GM19025 (cell line): Measurements from ENCODE around the gene PPP1R11.
"Not testable (repeated sequence)": the region's sequence is repeated elsewhere in the genome, so short reads cannot be mapped to it uniquely, and the experiment has no call there.

Source experiments
- ATAC-seq: cut with Tn5 transposase; IDR thresholded peaks from one replicate; pipeline ENCODE4 v1.9.1; 2021; ENCODE audit warnings: mild to moderate bottlenecking, low read depth, moderate library complexity; ENCODE audit not compliant: unreplicated experiment

Gene PPP1R11

GRCh38 chr6:30093951-30094661 is 27.1 kb downstream of the PPP1R11 start:
- no peak for ATAC-seq

DNA sequence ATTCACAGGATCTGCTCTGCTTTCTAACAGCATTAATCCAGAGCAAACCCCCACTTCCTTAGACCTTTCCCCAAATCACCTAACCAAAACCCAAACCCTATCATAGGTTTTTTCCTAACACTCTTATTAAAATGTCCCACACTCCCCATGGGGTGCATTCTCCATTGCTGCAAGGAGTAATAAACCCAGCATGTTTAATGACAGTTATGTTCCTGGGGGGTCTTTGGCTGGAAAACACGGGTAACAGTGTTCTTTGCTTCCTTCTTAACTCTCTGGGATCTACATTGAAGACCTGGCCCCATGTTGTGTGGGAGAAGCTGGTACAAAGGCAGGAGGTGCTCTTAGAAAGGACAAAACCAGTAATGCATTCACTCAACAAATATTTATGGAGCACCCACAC is 29.8 kb downstream of the PPP1R11 start:
- ATAC-seq: no peak

- ATAC-seq: no peak
Observed at GRCh38 chr6:30097902-30098768, 31.1 kb downstream of the PPP1R11 start.

GRCh38 chr6:30100154-30100553 is 33.2 kb downstream of the PPP1R11 start:
- ATAC-seq: no peak

DNA sequence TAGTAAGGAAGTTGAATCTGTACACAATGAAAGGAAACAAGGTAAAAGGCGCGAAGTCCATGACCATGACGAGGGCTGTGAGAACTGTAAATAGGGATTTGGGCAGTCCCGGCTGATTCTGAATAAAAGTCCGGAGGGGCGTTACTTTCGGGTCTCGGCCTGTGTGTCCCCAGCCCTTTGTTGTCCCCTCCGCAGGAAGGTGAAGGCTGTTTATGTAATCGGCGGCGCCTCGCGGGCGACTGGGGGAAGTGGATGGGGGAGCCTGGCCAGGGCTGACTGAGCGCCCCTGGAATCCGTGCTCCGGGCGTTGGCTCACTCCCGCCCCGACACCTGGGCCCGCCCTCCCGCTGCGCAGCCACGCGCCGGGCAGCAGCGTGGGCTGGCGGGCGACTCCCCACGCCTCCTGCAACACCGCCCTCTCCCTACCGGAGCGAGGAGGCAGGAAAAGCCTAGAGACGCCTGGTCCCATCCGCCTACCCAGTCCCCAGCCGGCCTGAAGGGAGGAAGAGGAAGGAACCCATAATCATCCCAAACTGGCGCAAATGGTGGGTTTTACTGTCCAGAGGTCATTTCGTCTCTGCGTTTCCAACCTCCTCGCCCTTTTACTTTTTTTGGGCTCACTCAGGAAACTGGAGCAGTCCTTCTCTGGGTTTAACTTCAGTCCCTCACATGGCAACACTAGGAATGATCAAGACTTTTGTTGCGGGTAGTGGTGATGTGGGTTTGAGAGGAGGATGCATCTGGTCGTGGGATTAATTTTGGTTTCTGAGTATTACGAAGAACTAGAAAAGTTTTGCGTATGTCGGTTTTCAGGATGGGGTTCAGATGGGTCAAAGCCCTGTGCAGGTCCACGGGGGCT is 33.8 kb downstream of the PPP1R11 start:
- no peak for ATAC-seq

GRCh38 chr6:30101444-30102413 is 34.7 kb downstream of the PPP1R11 start:
- ATAC-seq: peak; percentile 77

DNA sequence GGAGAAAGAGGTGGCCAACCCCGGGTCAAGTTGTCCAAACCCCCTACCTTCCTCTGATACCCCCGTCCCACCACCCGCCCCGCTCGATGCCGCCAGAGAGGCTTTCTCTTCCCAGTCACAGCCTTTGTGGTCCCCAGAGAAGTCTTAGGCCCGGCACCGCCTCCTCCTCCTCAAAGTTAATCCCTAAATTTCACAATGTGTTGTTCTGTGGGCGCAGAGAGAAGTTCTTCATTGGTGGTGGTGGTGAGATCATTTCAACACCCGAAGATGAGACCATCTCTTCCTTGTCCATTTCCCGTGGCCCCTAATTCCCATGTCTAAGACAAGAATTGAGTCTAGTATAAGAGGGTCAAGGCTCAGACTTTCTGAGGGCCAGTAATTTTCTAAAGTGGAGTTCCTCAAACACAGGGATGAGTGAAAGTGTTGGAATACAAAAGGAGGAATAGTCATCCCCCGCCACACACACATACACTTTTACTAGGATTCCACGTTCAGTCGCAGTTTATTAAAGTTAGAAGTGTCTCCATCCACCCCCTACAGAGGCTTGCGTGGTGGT is 35.5 kb downstream of the PPP1R11 start:
- no peak for ATAC-seq

DNA sequence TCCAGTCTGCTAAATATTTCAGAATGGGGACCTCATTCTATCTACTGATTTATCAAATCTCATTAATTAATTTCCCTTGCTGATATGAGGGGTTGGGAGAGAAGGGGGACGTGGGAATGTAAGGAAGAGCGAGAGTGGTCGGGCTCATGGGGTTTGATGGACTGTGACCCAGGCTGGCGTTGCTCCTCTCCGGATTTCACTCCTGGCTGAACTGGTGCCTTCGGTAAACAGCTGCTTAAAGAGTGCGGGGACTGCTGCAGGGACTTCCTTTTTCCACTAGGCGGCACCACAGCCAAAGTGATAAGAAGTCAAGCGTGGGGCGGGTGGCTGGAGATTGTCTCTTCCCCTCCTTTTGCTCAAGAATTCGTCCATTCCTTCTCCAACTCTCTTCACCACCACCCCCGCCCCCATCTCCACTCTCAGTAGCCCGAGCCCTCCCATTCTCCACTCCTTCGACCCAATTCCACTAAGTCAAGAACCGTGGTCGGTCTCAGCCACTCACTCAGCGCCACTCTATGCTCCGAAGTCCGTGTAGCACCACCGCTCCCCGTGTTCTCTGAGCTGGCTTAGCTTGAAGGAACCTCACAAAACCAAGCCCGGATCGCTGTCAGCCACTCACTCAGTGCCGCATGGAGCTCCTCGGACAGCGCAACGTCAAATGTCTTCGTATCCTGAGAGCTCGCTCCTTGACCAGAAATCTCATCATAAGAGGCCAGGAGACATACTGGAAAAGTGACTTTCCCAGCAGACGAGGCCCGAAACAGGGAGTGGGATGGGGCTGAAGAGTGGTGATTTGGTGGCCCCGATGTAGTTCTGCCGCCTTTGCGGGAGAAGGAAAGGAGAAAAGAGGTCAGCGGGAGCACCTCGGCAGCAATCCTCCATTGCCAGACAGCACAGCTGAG is 36.2 kb downstream of the PPP1R11 start:
- ATAC-seq: no peak

DNA sequence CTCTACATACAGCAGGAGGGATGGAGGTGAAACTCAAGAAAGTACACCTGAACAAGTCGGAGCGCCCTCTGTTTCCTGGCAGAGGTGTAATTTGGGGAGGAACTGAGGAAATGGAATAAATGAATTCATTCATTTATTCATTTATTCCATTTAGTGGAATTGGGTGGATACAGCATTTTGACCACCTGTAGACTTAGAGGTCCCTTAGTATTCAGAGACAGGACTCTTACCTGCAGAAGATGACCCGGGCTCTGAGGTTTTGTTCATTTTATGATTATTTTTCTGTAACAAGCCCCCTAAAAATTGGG is 36.8 kb downstream of the PPP1R11 start:
- no peak for ATAC-seq

- ATAC-seq: no peak
Observed at GRCh38 chr6:30104661-30105060, 37.7 kb downstream of the PPP1R11 start.

DNA sequence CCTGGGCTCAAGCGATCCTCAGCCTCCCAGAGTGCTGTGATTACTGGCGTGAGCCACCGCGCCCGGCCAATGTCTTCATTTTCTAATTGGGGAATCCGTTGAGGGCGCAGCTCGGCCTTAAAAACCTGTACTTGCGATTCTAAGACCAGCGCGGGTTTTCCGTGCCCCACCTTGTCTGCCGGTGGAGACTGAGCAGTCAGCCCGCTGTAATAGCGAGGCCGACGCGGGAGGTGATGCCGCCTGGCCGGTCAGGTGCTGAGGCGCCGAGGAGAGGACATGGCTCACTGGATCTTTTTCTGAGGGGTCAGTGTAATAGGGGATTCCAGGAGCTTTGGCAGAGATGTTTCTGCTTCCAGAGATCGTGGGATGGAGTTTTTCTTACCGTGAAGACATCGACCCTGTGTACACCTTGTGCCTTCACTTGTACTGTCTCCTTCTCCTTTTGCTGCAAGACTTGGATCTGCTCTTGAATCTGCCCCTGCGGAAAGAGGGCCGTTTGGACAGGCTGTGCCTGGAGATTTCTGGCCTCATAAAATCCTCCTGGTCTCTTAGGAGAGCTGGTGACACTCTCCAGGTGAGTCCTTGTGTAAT is 44.4 kb downstream of the PPP1R11 start:
- ATAC-seq: no peak

DNA sequence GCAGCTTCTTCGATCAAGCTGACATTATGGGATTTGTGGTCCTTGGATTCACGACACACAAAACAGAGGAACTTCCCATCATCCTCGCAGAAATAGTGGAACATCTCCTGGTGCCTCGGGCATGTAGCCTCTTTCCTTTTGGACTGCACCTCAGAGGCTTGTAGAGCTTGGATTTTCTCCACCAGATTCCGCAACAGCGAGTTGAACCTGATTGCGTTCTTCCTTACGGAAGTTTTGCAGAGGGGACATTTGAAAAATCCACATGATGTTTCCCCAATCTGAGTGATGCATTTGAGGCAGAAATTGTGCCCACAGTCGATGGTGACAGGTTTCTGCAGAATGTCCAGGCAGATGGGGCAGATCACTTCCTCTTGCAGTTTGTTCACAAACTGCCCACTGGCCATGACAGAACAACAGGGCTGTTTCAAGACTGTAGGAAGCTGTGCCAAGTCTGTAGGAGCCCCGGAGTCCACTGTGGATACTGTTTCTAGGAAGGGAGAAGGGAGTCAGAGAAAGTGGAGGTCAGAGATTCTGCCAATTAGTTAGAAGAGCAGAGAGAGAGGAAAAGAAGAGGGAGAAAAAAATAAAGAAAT is 45.5 kb downstream of the PPP1R11 start:
- no peak for ATAC-seq

DNA sequence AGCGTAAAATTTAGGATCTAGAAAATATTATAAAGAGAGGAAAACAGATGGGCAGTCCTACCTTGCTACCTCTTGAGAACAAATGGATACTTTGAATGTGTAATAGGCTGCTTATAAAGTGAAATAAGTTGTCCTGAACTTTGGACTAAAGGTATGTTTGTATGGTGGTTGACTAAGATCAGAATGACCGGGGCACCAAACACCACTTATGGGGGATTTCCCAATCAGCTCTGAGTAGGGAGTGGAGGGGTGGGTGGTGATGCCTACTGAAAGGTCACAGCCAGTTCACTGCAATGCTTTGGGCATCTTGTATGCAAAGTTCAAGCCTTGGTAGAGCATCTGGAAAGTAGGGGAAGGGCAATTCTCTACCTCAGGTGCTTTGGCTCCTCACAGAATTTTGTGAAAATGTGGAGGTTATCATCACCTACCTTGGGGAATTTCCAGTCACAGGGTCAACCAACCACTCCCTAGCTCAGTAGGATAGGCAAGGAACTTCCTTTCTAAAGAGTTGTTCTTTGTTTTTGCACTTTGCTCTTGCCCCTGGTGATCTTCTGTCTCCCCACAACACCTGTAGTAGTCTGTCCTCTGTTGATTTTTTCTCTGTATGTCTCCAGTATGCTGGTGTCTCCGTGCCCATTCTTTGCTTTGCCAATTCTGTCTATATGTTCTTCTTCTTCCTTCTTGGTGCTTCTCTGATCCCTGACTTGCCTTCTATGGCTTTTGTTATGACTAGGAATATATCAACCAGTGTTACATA is 46.2 kb downstream of the PPP1R11 start, which contains the start of gene TRIM31:
TSS of gene TRIM31 (minus strand) at position 88 of the 757 bp plus-strand sequence. CDS start 285 bp downstream, outside the sequence.
- peak; percentile 88 for ATAC-seq

DNA sequence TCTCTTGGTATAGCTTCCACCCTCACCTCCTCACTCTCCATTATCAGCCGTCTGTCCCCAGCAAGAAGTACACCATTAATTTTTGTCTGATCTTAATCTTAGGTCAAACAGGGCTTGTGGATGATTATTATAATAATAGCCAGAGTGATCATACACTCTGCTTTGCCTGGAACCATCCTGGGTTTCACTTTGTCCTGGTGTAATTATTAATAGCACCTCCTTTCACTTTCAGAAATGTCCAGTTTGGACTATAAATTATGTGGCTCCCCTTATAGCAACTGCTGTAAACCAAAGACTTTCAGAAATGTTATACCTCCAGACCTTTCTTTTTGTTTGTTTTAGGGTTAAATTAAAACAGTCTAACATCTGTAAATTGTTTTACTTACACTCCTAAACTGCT is 46.8 kb downstream of the PPP1R11 start:
- no peak for ATAC-seq

DNA sequence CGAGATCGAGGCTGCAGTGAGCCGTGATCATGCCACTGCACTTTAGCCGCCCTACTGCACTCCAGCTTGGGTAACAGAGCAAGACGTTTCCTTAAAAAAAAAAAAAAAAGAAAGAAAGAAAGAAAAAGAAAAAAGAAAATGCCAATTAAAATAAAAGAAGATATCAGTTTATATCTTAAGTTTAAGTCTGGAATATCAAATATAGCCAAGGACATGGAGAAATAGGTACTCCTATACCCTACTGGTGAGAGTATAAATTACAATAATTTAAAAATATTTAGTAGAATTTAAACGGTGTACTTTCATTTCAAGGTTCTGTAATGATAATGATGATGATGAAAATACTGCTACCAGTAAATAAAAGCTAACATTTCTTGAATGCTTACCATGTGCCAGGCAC is 49.7 kb downstream of the PPP1R11 start:
- no peak for ATAC-seq

GRCh38 chr6:30118691-30119090 is 51.7 kb downstream of the PPP1R11 start:
- not testable (repeated sequence) for ATAC-seq
